ENCODE results near the gene SAMD11.

Gene SAMD11

GRCh38 chr1:905811-906599 lies 17.7 kb upstream of the SAMD11 start:
- FAIRE-seq: no peak

- FAIRE-seq: no peak
These were observed 16.9 kb upstream of the SAMD11 start for GRCh38 chr1:906600-907420.

GRCh38 chr1:907611-908451 lies 15.9 kb upstream of the SAMD11 start:
- FAIRE-seq: no peak

- no peak for FAIRE-seq
These were observed 15.1 kb upstream of the SAMD11 start for GRCh38 chr1:908661-909060.

- no peak for FAIRE-seq
These were observed 13.8 kb upstream of the SAMD11 start for GRCh38 chr1:909861-910310.

GRCh38 chr1:910311-910880 lies 13.3 kb upstream of the SAMD11 start:
- no peak for FAIRE-seq

GRCh38 chr1:910881-911721 lies 12.6 kb upstream of the SAMD11 start:
- FAIRE-seq: no peak

GRCh38 chr1:911875-912739 lies 11.6 kb upstream of the SAMD11 start:
- FAIRE-seq: no peak

GRCh38 chr1:912740-913301 lies 10.9 kb upstream of the SAMD11 start:
- no peak for FAIRE-seq

- FAIRE-seq: no peak
These were observed 10.1 kb upstream of the SAMD11 start for GRCh38 chr1:913491-914130.

GRCh38 chr1:914131-914890 lies 9.4 kb upstream of the SAMD11 start:
- FAIRE-seq: no peak

GRCh38 chr1:914891-915280 lies 8.8 kb upstream of the SAMD11 start:
- no peak for FAIRE-seq

- no peak for FAIRE-seq
These were observed 8.2 kb upstream of the SAMD11 start for GRCh38 chr1:915295-916172.

GRCh38 chr1:916173-917075 lies 7.3 kb upstream of the SAMD11 start:
- no peak for FAIRE-seq

GRCh38 chr1:917076-917459 lies 6.7 kb upstream of the SAMD11 start:
- no peak for FAIRE-seq

GRCh38 chr1:917466-918091 lies 6.1 kb upstream of the SAMD11 start:
- FAIRE-seq: no peak

- no peak for FAIRE-seq
These were observed 5.4 kb upstream of the SAMD11 start for GRCh38 chr1:918353-918752.

Measured in G401.6 (cell line).